ENCODE results near the gene AGAP5.
"Not testable (repeated sequence)": the region's sequence is repeated elsewhere in the genome, so short reads cannot be mapped to it uniquely, and the experiment has no call there.

Gene AGAP5

GRCh38 chr10:73697675-73698159, at the start of gene AGAP5:
TSS of gene AGAP5 (minus strand) at chr10:73698109. CDS start at chr10:73697755, 354 bp downstream.
- not testable (repeated sequence) for DNase-seq

- DNase-seq: no peak
Observed at GRCh38 chr10:73746721-73747120, 48.8 kb upstream of the AGAP5 start.

- DNase-seq: peak in 3 of 51 donors; percentile 27 to 56 (median 42)
Observed at GRCh38 chr10:73744664-73744975, 46.7 kb upstream of the AGAP5 start.

- peak; percentile 68 to 98 (median 91) for DNase-seq
Observed at GRCh38 chr10:73743905-73744663, 46.2 kb upstream of the AGAP5 start, which contains the start of gene SEC24C. TSS of gene SEC24C (plus strand) at chr10:73744372. CDS start at chr10:73746833, 2,461 bp downstream.

GRCh38 chr10:73743327-73743904, 45.5 kb upstream of the AGAP5 start:
- no peak for DNase-seq

- DNase-seq: no peak
Observed at GRCh38 chr10:73742454-73742734, 44.5 kb upstream of the AGAP5 start.

- DNase-seq: not testable (repeated sequence)
Observed at GRCh38 chr10:73740501-73741254, 42.8 kb upstream of the AGAP5 start.

- DNase-seq: no peak
Observed at GRCh38 chr10:73734796-73735305, 36.9 kb upstream of the AGAP5 start.

- no peak for DNase-seq
Observed at GRCh38 chr10:73734028-73734720, 36.3 kb upstream of the AGAP5 start.

GRCh38 chr10:73732931-73733623, 35.2 kb upstream of the AGAP5 start:
- no peak for DNase-seq

GRCh38 chr10:73732426-73732825, 34.5 kb upstream of the AGAP5 start:
- DNase-seq: no peak

- no peak for DNase-seq
Observed at GRCh38 chr10:73731588-73732375, 33.9 kb upstream of the AGAP5 start.

- peak; percentile 56 to 95 (median 84) for DNase-seq
Observed at GRCh38 chr10:73730153-73730906, 32.4 kb upstream of the AGAP5 start.

GRCh38 chr10:73729781-73730152, 31.9 kb upstream of the AGAP5 start:
- DNase-seq: peak in 1 of 51 donors; percentile 45

- no peak for DNase-seq
Observed at GRCh38 chr10:73723516-73723915, 25.6 kb upstream of the AGAP5 start.

GRCh38 chr10:73720561-73720960, 22.7 kb upstream of the AGAP5 start:
- DNase-seq: not testable (repeated sequence)

- DNase-seq: peak in 2 of 51 donors; percentile 13 to 25
Observed at GRCh38 chr10:73717556-73717955, 19.6 kb upstream of the AGAP5 start.

- no peak for DNase-seq
Observed at GRCh38 chr10:73716251-73716650, 18.3 kb upstream of the AGAP5 start.

All from hypothalamus (tissue), 51 donors.